IMR-90 (cell line): ENCODE data around the gene MICU1.

Source experiments
- BHLHE40 ChIP-seq: fragments of 150-350 bp; IDR thresholded peaks from 2 replicates; pipeline ENCODE4 v1.6.1; 2016; ENCODE audit warnings: mild to moderate bottlenecking, low read depth, low read length
- CEBPB ChIP-seq: IDR thresholded peaks from 2 replicates; pipeline ENCODE4 v1.6.1; 2012; ENCODE audit warnings: low read depth, low read length, improper control_type of control experiment
- MAFK ChIP-seq: IDR thresholded peaks from 2 replicates; pipeline ENCODE4 v1.6.1; 2012; ENCODE audit warnings: low read depth, low read length, improper control_type of control experiment
- POLR2A ChIP-seq: IDR thresholded peaks from 2 replicates; pipeline ENCODE4 v1.6.1; 2012; ENCODE audit warnings: mild to moderate bottlenecking, low read depth, low read length
- RAD21 ChIP-seq: IDR thresholded peaks from 2 replicates; pipeline ENCODE4 v1.6.1; 2012; ENCODE audit warnings: low read length, improper control_type of control experiment
- RCOR1 ChIP-seq: IDR thresholded peaks from 2 replicates; pipeline ENCODE4 v1.6.1; 2012; ENCODE audit warnings: mild to moderate bottlenecking, low read length, improper control_type of control experiment; ENCODE audit not compliant: insufficient replicate concordance
- RFX5 ChIP-seq: IDR thresholded peaks from 2 replicates; pipeline ENCODE4 v1.8.0; 2012; ENCODE audit warnings: low read depth, mild to moderate bottlenecking, low read length, moderate library complexity
- TF ChIP-seq, protein P1 (sequence below): conservative IDR thresholded peaks from 2 replicates; pipeline ENCODE4 v1.5.1; 2012; ENCODE audit warnings: mild to moderate bottlenecking, low read depth, low read length, improper control_type of control experiment

GRCh38 chr10:72365106-72365895 lies 260.6 kb downstream of the MICU1 start:
- TF ChIP-seq, protein P1, sequence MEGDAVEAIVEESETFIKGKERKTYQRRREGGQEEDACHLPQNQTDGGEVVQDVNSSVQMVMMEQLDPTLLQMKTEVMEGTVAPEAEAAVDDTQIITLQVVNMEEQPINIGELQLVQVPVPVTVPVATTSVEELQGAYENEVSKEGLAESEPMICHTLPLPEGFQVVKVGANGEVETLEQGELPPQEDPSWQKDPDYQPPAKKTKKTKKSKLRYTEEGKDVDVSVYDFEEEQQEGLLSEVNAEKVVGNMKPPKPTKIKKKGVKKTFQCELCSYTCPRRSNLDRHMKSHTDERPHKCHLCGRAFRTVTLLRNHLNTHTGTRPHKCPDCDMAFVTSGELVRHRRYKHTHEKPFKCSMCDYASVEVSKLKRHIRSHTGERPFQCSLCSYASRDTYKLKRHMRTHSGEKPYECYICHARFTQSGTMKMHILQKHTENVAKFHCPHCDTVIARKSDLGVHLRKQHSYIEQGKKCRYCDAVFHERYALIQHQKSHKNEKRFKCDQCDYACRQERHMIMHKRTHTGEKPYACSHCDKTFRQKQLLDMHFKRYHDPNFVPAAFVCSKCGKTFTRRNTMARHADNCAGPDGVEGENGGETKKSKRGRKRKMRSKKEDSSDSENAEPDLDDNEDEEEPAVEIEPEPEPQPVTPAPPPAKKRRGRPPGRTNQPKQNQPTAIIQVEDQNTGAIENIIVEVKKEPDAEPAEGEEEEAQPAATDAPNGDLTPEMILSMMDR = no peak
- TF ChIP-seq RFX5 (no peak), POLR2A (no peak), MAFK (no peak), CEBPB (no peak), RAD21 (no peak), BHLHE40 (no peak), RCOR1 (no peak)
